HG02763 (cell line): ENCODE results near the gene INO80B.
"Not testable (repeated sequence)": the region's sequence is repeated elsewhere in the genome, so short reads cannot be mapped to it uniquely, and the experiment has no call there.

Experiments used
- ATAC-seq: cut with Tn5 transposase; IDR thresholded peaks from one replicate; pipeline ENCODE4 v1.9.1; 2021; ENCODE audit warnings: mild to moderate bottlenecking, moderate library complexity; ENCODE audit not compliant: unreplicated experiment

INO80B gene

GRCh38 chr2:74474899-74475298 lies 20.0 kb downstream of the INO80B start:
- no peak for ATAC-seq

DNA sequence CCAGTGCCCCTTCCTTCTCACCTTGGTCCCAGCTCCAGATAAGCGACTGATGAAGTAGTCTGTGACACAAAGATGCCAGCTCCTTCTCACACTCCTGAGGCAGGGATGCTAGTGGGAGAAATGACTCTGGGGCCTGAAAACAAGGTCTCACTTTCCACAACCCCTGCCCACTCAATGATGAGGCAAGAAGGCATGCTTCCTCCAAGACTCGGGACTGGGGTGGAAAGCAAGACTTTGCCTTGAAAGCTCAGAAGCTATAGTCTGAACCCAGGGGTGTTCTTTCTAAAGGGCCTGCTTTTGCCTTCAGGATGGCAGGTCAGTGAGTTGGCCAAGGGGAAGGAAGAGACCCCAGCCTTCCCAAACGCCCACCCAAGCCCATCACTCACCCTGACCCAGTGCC lies 26.5 kb downstream of the INO80B start:
- no peak for ATAC-seq

DNA sequence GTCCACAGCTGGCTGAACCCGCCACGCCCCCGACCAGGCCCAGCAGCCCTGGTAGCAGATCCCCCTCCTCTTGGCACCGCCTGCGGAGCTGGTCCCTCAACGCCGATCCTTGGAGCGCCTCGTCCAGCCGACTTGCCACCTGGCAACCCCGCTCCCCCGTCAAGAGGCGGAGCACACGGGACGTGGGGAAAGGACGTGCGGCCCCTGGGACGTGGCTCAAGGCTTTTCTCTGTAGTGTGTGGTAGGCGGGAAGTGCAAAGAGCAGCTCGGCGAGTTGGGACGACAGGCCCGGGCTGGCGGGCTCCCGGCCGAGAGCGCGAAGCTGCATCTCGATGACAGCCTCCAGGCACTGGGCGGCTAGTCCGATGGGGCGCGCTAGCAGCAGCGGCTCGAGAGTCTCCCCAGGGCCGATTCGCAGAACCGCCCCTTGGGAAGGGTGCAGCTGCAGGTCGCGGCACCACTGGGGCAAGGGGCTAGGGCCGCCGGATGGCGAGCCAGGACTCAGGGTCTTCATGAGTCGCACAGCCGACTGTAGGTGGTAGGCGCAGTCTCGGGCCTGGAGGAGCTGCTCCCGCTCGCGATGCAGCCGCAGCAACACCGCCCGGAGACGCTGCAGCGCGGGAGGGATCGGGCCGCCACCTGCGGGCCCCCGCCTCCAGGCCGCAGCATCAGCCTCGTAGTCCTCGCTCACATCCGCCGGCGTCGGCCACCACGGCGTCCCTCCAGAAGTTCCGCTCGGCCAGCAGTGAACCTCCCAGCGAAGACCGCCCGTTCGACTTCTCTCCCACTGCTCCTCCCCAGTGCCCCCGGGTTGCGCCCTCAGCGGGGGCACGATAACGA lies 27.3 kb downstream of the INO80B start:
- peak; percentile 38 for ATAC-seq

GRCh38 chr2:74482801-74483674 lies 28.2 kb downstream of the INO80B start, which contains the start of the genes CCDC142 and TTC31:
TSS of gene CCDC142 (minus strand) at chr2:74482998. CDS start at chr2:74482837, 161 bp downstream.
TSS of gene TTC31 (plus strand) at chr2:74483081. CDS start at chr2:74483096, 15 bp downstream.
- ATAC-seq: peak; percentile 88

DNA sequence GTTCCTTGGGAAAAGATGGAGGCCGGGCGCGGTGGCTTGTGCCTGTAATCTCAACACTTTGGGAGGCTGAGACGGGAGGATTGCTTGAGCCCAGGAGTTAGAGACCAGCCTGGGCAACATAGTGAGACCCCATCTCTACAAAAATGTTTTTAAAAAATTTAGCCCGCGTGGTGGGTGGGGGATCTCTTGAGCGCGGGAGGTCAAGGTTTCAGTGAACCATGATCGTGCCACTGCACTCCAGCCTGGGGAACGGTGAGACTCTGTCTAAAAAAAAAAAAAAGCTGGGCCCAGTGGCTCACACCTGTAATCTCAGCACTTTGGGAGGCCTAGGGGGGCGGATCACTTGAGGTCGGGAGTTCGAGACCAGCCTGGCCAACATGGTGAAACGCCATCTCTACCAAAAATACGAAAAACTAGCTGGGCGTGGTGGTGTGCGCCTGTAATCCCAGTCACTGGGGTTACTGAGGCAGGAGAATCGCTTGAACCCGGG lies 28.8 kb downstream of the INO80B start:
- not testable (repeated sequence) for ATAC-seq

- no peak for ATAC-seq
Measured at GRCh38 chr2:74486141-74486540, 31.3 kb downstream of the INO80B start.

- no peak for ATAC-seq
Measured at GRCh38 chr2:74488643-74489481, 34.0 kb downstream of the INO80B start.

GRCh38 chr2:74489906-74490305 lies 35.0 kb downstream of the INO80B start:
- ATAC-seq: no peak

DNA sequence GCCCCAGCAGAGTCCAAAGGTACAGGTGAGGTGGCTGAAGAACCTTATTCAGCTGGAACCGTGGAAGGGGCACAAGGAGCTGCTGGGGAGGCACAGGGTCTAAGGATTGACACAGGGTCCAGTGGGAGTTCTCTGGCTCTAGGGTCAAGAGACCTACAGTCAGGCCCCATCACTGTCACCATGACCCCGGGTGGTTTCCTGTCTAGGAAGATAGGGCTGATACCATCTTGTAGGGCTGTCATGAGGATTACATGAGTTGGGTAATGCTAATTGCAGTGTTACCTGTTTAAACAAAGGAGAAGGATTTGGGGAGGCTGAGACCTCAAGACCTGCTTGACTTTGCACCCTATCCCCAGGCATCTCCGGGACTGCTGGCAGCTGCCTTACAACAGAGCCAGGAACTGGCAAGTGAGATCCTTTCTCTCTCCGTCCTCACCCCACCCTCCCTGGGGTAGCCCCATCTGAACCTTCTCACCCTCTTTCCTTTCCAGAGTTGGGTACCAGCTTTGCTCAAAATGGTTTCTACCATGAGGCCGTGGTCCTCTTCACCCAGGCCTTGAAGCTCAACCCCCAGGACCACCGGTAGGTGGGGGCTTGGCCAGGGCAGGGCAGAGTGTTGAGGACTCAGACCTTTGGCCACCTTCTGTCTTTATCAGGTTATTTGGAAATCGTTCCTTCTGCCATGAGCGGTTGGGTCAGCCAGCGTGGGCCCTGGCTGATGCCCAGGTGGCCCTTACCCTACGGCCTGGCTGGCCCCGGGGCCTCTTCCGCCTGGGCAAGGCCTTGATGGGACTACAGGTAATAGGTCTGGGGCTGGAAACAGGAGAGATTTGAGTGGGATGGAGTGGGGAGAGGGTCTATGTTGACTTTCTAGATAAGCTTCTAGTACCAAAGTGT lies 37.0 kb downstream of the INO80B start:
- ATAC-seq: no peak

GRCh38 chr2:74493546-74493945 lies 38.7 kb downstream of the INO80B start:
- ATAC-seq: no peak

GRCh38 chr2:74495440-74495839 lies 40.6 kb downstream of the INO80B start:
- no peak for ATAC-seq

DNA sequence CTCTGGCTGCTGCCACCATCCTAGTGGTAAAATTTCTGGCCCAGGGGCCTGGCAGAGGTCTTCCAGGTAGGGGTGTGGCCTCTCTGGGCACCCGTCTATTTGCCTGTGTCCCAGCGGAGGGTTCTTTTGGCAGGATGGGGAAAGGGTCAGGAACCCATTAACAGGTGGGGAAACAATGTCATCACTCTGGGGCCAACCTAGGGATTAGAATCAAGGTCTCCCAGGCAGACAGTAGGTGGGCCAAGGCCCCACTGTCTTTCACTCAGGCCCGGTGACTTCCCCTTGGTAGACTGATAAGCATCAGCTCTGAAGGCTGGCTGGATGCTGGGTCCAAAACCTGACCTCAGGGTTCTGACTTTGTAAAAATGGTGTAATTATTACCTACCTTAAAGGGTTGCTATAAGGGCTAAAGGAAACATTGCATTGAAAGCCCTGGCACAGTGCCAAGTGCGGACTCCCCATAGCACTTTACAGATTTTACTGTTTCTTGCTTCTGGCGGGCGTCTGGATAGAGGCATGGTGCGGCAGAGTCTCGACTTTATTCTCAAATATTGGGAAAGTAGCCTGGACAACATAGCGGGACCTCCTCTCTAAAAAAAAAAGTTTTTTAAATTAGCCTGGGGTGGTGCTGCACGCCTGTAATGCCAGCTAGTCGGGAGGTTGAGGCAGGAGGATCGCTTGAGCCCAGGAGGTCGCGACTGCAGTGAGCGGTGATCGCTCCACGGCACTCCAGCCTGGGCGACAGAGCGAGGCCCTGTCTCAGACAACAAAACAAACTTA lies 42.3 kb downstream of the INO80B start:
- ATAC-seq: no peak

GRCh38 chr2:74497777-74498499 lies 43.1 kb downstream of the INO80B start:
- ATAC-seq: no peak

- no peak for ATAC-seq
Measured at GRCh38 chr2:74498500-74499266, 43.8 kb downstream of the INO80B start.

DNA sequence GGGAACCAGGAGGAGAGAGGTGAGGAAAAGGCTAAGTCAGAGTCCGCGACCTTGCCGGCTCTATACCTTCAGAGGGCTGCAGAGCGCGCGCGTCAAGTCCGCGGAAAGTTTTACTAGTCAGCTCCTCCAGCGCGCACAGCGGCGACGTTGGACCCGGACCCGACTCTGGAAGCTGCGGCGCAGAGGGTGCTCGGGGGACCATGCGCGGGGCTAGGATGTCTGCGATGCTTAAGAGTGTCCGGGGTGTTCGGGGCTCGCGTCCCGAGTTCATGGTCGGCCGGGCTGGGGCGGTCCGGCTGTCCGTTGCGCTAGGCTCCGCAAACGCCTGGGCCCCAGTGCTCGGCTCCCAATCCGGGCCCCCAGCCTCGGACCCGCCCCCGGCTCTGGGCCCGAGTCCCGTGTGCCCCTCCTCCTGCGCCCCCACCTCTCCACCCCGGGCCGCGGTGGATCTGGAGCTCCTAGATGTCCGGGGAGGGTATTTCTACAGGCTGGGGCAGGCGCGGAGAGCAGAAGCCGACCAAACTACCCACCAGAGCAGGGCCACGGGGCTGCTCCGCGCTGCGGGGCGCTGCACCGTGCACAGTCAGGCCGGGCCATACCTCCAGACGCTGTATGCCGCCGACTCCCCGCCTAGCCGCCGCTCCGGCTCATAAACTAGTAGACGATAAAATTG lies 44.5 kb downstream of the INO80B start, which contains the start of gene LBX2:
TSS of gene LBX2 (minus strand) at position 337 of the 673 bp plus-strand sequence. CDS start at position 271, 66 bp downstream.
- no peak for ATAC-seq

- no peak for ATAC-seq
Measured at GRCh38 chr2:74499940-74500577, 45.2 kb downstream of the INO80B start.
